Panc1 (cell line): ENCODE data around the gene FEM1B. TPM values are rescaled to one million over a fixed set of nuclear protein-coding genes. Genes with fewer than 3 reads are reported as not detected.

ENCODE experiments used
- ATAC-seq: fragments of 200-7000 bp; cut with Tn5 transposase; 2 replicates; pipeline ENCODE4 v1.9.1; 2020; ENCODE audit warnings: mild to moderate bottlenecking, moderate library complexity
- BruUV-seq: library from RNA; stranded (reverse); fragments of 400-500 nt; replicated peaks from 2 replicates; lab custom pipeline; 2021; lab: Mats Ljungman, UMichigan
- CTCF ChIA-PET: fragments of 300-600 bp; sonication (Branson Sonifier 250); formaldehyde crosslinking; loops from one replicate; lab custom pipeline; 2022; ENCODE audit warnings: antibody characterized with exemption; lab: Charles Lee
- POLR2A ChIA-PET: fragments of 300-600 bp; sonication (Branson Sonifier 250); formaldehyde crosslinking; loops from one replicate; lab custom pipeline; 2022; ENCODE audit warnings: antibody characterized with exemption; lab: Charles Lee
- DNase-seq: peaks from one replicate; pipeline ENCODE4 v3.0.0-alpha.2; 2010; ENCODE audit warnings: low read depth, low spot score
- H3K27ac ChIP-seq: 2 replicates; pipeline ENCODE4 v1.5.1; 2011; ENCODE audit warnings: mild to moderate bottlenecking, low read length, inconsistent platforms
- H3K27me3 ChIP-seq: fragments of 200-500 bp; sonication (Bioruptor generic); 2 replicates; pipeline ENCODE4 v1.6.0; 2014; ENCODE audit warnings: low read length, inconsistent platforms; ENCODE audit not compliant: control insufficient read depth, insufficient read depth
- H3K36me3 ChIP-seq: fragments of 200-500 bp; sonication (Bioruptor generic); 2 replicates; pipeline ENCODE4 v1.5.1; 2014; ENCODE audit warnings: inconsistent platforms, mild to moderate bottlenecking, low read length, moderate library complexity; ENCODE audit not compliant: control insufficient read depth, insufficient read depth
- H3K4me1 ChIP-seq: 2 replicates; pipeline ENCODE4 v1.5.1; 2011; ENCODE audit warnings: inconsistent platforms, mild to moderate bottlenecking, low read length, moderate library complexity; ENCODE audit not compliant: control insufficient read depth, insufficient read depth
- H3K4me3 ChIP-seq, 2 experiments: 2 replicates each; pipeline ENCODE4 v1.5.1; 2011 to 2012; ENCODE audit warnings: low read depth in 2 of 2, low read length in 2 of 2, mild to moderate bottlenecking in 2 of 2, inconsistent platforms in 1 of 2, moderate library complexity in 1 of 2
- H3K9me3 ChIP-seq: fragments of 200-500 bp; sonication (Bioruptor generic); 2 replicates; pipeline ENCODE4 v1.5.1; 2014; ENCODE audit warnings: low read depth, mild to moderate bottlenecking, inconsistent platforms, low read length, moderate library complexity; ENCODE audit not compliant: control insufficient read depth, insufficient read depth
- CTCF ChIP-seq: fragments of 450-650 bp; IDR thresholded peaks from 2 replicates; pipeline ENCODE4 v1.5.1; 2017; ENCODE audit warnings: mild to moderate bottlenecking
- POLR2AphosphoS5 ChIP-seq: IDR thresholded peaks from 2 replicates; pipeline ENCODE4 v1.6.1; 2012; ENCODE audit warnings: mild to moderate bottlenecking, low read depth, low read length, moderate library complexity
- REST ChIP-seq, 2 experiments: IDR thresholded peaks; 2 replicates each; pipeline ENCODE4 v1.6.1; 2011 to 2012; ENCODE audit warnings: low read depth in 2 of 2, control low read depth in 1 of 2, low read length in 1 of 2, mild to moderate bottlenecking in 1 of 2, moderate library complexity in 1 of 2; ENCODE audit not compliant: insufficient read depth in 1 of 2
- SIN3A ChIP-seq: IDR thresholded peaks from 2 replicates; pipeline ENCODE4 v1.6.1; 2012; ENCODE audit warnings: low read depth, mild to moderate bottlenecking, low read length, moderate library complexity, borderline replicate concordance; ENCODE audit not compliant: insufficient read depth
- TCF7L2 ChIP-seq: IDR thresholded peaks from 2 replicates; pipeline ENCODE4 v1.6.1; 2011; ENCODE audit warnings: mild to moderate bottlenecking, low read depth, low read length, inconsistent platforms
- in situ Hi-C: cut with HindIII; loops from 2 replicates; pipeline ENCODE4 v1.10.0; 2016; ENCODE audit warnings: low sequenced_read_pairs, low pct_unique_long_range_greater_than_20kb
- intact Hi-C: fragments of 100-400 bp; cut with micrococcal nuclease; formaldehyde crosslinking; loops from one replicate; pipeline ENCODE4 v1.10.0; 2022; ENCODE audit not compliant: unreplicated experiment
- total RNA-seq: library from RNA; stranded (reverse); gene quantifications from one replicate; pipeline ENCODE4 v1.2.1, GENCODE V29; 2021; ENCODE audit not compliant: unreplicated experiment

Gene FEM1B
- total RNA-seq, 1 experiment from 2014 or later, result 34.8 TPM

GRCh38 chr15:68228971-68229385, 48.6 kb upstream of the FEM1B start:
- H3K36me3 ChIP-seq, result no peaks in the 10 kb centered on the region
- in situ Hi-C loops (no loop called here), intact Hi-C loops (no loop called here)
- no peaks in the 10 kb centered on the region for H3K9me3 ChIP-seq
- no TSS peak for BruUV-seq
- DNase-seq (no peak), ATAC-seq (no peak; the same call in 1 of the 2 replicates)
- H3K27ac ChIP-seq, result peak overlapping the region; percentile 93
- POLR2A ChIA-PET, result no interaction called here
- no peak for TF ChIP-seq REST (IDR thresholded peaks at IDR 0.05; ENCODE audit: insufficient read depth in 1 of 2, low read depth in 2 of 2, low read length in 1 of 2)
- no peak for TF ChIP-seq TCF7L2
- no peak for TF ChIP-seq POLR2AphosphoS5
- TF ChIP-seq SIN3A, result no peak
- TF ChIP-seq CTCF, result no peak
- no peaks in the 10 kb centered on the region for H3K27me3 ChIP-seq
- CTCF ChIA-PET, result no interaction called here
- peak overlapping the region; percentile 83 to 89 for H3K4me3 ChIP-seq
- peaks cover 16% of the 10 kb centered on the region for H3K4me1 ChIP-seq

- ATAC-seq (peak; percentile 95), DNase-seq (no peak)
- ChIA-PET CTCF (no interaction called here), POLR2A (no interaction called here)
- TF ChIP-seq SIN3A (peak; percentile 62; the same call in 1 of the 2 replicates), CTCF (no peak), POLR2AphosphoS5 (peak; percentile 57; the same call in 1 of the 2 replicates), TCF7L2 (no peak), REST (IDR thresholded peaks at IDR 0.05; ENCODE audit: insufficient read depth in 1 of 2, low read depth in 2 of 2, low read length in 1 of 2) (0 out of 4 replicates have a peak, but pooled peaks of 1 of the 2 experiments have one; percentile 34)
- intact Hi-C loops (no loop called here), in situ Hi-C loops (no loop called here)
- Histone ChIP-seq H3K9me3 (no peaks in the 10 kb centered on the region), H3K27me3 (no peaks in the 10 kb centered on the region), H3K4me1 (peaks cover 16% of the 10 kb centered on the region), H3K4me3 (peak within 1 kb of the TSS; percentile 83 to 89), H3K36me3 (no peaks in the 10 kb centered on the region), H3K27ac (peak within 1 kb of the TSS; percentile 93)
- no TSS peak for BruUV-seq
Measured at GRCh38 chr15:68229386-68230156, 48.0 kb upstream of the FEM1B start, which contains the start of gene CLN6. CLN6 (minus strand) TSS chr15:68229728; CDS start chr15:68229584, 144 bp downstream.
